Mesenteric fat pad (tissue), 1 donor: ENCODE data around the gene CEP41. TPM values are rescaled to one million over a fixed set of nuclear protein-coding genes. Genes with fewer than 3 reads are reported as not detected.

Experiments used
- DNase-seq: peaks from one replicate; pipeline ENCODE4 v3.0.0-alpha.2; 2020; ENCODE audit warnings: low spot score
- total RNA-seq: library from RNA; stranded (reverse); fragmentation: NEBNext Ultra II Directional; extraction: Animal tissue kit (Norgen Biotek cat#: 25700); gene quantifications from one replicate; pipeline ENCODE4 v1.2.1, GENCODE V29; 2021
- donor health status: DM: yes; HTN: yes; CAD: no.

The CEP41 gene
- total RNA-seq, 1 donor from 2014 or later: 9.3 TPM

DNA sequence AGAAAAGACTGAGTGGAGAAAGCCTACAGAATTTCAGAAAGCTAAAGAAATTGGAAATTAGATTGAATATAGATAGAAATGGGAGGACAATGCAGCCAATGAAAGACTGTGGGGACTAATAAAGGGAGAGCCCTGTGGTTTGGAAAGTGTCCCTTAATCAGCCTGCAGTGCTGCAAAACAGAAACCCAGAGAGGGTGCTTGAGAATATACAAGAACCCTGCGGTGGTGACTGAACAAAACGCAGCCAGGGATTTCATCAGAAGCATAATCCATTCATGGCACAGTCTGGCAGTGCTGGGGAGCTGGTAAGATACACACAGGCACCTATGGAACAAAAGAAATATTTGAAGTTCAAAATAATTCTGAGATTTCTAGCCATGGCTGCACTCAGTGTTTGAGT is 19.1 kb downstream of the CEP41 start:
- DNase-seq: no peak

DNA sequence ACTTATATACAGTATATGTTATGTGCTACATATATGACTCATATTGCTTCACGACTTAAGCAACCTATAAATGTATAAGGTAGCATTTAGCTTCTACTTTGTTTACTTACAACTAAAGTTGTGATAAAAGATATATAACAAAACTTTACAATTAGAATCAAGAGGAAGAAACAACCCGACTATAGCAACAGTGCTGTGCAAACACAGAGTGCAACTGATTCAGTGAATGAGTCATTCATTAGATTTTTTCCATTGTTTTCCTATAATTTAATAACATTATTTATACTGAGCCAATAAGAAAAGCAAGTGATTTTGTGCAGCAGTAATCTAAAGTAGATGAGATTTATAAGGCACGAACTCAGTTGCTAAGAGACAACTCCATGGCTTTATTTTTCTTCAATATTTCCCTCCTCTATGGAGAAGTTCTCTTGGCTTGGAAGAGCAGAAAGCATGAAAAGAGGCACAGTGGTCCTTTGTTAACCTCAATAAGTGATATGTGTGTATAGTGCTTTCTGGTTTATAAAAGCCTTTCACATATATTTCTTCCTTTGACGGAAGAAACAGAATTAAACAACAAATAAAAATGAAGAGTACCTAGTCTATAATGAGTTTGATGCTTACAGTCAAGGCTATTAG is 19.8 kb downstream of the CEP41 start:
- DNase-seq: no peak

- DNase-seq: no peak
Measured at GRCh38 chr7:130419658-130420057, 21.2 kb downstream of the CEP41 start.

GRCh38 chr7:130418306-130418705 is 22.5 kb downstream of the CEP41 start:
- DNase-seq: no peak

DNA sequence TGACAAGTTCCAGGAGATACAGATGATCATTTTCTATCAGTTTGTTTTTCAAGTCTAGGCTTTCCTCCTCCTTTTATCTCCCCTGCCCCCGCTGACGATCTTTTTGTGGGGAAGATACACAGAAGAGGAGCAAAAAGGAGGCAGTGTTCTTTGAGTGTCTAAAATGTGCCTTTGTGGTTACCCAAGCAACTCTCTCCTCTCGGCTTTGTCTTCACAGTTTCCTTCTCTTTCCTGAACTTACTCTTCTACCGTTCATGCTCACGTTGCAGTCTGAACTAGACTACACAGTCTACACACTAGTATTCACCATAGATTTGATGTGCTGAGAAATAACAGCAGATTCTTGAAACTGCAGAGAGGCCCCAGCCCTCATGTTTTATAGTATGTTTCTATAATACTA is 23.6 kb downstream of the CEP41 start:
- no peak for DNase-seq

DNA sequence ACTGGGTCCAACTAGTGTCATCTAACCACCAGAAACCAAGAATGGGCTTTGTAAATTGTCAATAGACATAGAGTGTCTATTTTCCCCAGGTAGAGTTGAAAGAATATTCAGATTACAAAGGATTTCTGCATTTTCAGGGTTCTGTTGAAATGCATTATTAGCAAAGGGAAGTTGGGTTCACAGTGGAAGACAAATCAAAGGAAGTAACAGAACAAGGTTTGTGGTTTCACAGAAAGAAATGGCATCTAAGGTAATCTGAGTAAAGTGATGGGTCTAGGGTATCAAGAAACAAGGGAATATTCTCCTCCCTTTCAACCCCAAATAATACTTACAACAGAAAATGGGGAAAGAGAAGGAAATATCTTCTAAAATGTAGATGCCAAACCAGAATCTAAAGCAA is 25.8 kb downstream of the CEP41 start:
- DNase-seq: no peak

GRCh38 chr7:130413201-130413600 is 27.6 kb downstream of the CEP41 start:
- no peak for DNase-seq

DNA sequence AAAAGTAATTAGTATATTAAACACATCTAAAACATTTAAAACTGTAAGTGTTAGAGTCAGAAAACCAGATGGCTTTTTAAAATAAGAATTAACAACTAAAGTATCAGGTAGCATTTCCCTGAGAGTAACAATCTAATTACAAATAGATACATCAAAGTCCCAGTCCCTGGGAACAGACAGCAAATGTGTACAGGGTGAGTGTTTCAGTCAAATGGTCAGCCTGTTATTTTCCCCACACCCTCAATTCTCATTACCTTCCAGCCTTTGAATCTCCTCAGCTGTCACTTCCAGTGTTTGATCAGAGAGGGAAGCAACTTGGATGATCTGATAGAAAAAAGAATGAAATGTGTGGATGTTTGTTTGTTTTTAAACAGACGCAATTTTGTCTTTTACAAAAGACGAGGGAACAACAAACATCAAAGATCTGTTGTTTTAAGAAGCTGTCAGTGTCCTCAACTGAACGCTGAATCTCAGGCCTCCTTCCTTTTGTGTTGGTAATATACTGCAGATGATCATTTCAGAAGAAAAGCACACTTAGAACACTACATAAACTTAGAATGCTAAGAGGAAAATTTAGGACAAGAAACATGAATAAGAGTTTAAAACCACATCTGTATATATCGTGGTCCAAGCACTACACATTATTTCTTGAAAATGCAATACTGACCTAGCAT is 29.8 kb downstream of the CEP41 start:
- DNase-seq: no peak

DNA sequence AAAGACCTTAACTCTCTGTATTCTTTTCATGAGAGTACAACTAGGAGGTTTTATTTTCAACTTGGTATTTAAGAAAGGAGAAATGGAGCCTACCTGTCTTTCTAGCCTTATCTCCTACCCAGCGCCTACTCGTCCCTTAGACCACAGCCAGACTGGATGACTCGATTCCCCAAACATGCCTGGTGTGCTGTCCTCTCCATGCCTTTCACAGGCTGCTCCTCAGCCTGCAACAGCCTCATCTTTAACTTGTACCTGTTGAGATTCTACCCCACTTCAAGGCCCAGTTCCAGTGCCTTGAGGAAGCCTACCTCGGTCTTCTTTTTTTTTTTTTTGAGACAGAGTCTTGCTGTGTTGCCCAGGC is 31.1 kb downstream of the CEP41 start:
- DNase-seq: no peak

DNA sequence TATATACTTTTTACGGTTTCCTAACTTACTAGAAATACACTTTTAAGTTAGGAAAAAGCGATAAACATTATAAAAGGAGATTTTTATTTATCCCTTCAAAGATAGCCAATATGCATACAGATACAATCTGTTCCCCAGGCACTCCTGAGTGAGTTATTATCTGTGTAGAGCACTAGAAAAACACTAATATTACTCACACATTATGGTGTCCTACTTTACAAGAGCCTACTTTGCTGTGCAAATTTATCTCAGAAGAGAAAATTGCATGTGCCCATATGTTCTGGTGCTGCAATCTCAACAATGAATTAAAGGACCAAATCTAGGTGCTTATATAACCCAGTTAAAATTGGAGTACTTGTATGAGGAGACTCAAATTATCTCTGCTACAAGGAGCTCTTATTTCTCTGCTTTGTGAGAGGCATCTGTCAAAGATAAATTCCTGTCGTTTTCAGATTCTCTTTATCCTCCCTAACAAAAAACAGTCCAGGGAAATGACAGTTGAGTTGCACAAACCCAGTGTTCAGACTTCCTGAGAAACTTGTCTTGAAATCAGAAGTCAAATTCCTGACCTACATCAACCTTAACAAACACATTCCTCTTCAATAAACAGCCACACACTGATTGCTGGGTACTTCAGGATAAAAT is 31.6 kb downstream of the CEP41 start:
- no peak for DNase-seq

GRCh38 chr7:130405003-130405402 is 35.8 kb downstream of the CEP41 start:
- no peak for DNase-seq

DNA sequence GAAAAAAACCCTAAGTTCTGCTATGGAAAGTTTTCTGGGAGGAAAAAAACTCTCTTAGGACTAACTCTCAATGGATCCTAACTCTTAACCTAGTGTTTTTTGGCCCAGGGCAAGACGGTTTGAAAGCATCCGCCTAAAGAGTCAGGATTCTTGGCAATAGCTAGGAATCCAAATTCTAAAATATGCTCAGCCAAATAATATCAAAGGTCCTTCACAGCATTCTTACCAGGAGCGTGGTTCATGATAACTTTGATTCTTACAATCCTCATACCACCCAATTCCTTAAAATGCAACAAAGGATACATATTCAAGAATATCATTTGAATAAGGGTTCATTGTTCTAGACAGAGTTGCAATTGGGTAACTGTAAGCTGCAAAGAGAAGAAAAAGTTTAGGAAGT is 39.2 kb downstream of the CEP41 start:
- no peak for DNase-seq

DNA sequence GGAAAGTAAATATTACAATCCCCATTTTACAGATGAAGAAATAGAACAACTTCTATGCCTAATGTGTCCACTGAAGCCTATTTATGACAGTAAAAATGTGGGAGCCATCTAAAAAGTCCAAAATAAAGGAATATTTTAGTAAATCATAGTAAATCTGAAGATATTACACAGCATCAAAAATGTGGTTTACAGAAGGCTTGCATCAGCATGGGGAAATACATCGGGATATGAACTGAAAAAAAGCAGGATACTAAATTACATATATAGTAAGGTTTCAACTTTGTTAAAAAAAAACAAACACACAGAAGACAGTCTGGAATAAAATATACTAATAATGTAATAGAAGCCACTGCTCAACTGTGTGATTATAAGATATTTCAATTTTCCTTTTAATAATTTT is 39.7 kb downstream of the CEP41 start:
- DNase-seq: no peak

- DNase-seq: no peak
Measured at GRCh38 chr7:130400120-130400572, 40.7 kb downstream of the CEP41 start.

- DNase-seq: no peak
Measured at GRCh38 chr7:130398526-130399090, 42.2 kb downstream of the CEP41 start.

DNA sequence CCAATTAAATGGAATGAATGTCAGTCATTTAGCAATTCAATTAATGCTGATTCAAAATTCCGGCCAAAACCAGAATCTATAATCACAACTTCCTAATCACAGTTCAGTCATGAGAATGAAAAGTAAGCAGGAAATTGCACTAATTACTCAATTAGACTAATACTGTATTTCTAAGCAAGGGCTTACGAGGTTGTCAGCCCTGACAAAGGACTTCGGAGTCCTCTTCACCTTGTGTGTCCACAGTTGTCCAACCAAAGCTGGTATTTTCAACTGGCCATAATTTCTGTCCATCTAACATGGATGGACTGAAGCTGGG is 43.1 kb downstream of the CEP41 start:
- DNase-seq: no peak

GRCh38 chr7:130397051-130397757 is 43.6 kb downstream of the CEP41 start:
- no peak for DNase-seq

DNA sequence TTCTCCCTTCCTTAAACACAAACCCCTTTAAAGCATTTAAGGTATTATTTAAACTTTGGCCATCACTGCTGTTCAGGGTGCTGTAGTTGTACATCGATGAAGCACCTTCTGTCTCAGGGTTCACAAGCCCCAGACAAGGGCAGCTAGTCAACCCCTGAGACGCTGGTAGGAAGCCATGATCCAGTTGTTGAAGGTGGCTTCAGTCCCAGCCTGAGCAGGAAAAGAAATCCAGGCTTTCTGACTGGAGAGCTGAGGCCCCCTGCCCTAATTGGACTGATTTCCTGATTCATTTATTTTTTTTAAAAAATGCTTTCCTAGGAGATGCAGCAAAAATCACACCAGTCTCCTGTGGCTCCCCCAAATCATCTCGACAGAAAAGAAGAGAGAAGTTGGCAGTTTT is 44.7 kb downstream of the CEP41 start:
- DNase-seq: no peak

DNA sequence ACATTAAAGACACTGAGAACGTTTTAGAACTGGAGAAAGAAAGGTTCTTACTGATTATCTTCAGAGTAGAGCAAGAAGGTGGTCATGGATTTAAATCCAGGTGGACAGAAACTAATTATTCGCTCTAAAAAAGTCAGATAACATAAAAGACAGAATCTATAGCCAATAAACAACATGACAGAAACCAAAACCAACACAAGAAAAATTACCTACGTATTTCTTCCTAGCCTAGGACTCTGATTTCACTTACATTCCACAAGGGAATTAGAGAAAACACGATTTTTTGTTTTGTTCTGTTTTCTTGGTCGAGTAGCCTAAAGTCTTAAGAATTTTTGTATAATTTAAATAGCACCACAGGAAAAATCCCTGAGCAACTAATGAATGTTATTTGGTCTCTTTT is 45.4 kb downstream of the CEP41 start:
- DNase-seq: no peak

- DNase-seq: no peak
Measured at GRCh38 chr7:130394421-130395195, 46.2 kb downstream of the CEP41 start.

DNA sequence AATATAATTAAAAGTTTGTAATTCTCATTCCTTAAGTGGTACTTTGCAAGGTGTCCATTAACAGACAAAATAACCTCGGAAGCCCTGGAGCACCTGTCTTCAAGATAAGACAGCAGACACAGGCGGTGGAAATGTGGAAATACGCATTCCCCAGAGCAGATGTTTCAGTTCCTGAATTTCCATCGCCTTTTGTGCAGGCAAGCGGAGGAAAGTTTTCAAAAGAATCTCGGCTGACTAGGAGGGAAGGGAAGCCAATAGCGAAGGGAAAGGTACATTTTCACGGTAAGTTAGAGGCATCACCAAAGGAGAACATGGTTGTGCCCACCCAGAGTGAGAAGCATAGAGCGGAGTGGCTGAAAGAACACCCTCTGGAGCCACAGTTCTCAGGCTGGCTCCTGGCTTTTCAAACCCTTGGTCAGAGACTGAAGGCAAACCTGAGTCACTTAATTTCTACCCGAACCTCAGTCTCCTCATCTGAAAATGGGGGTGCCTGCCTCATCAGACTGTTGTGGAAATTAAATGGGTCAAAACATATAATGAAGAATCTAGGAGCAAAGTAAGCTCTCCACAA is 46.9 kb downstream of the CEP41 start:
- DNase-seq: no peak
